PC-3 (cell line): Measurements from ENCODE around the gene GAMT. TPM values are rescaled to one million over a fixed set of nuclear protein-coding genes. Genes with fewer than 3 reads are reported as not detected.

Experiments
- ATAC-seq: fragments of 200-7000 bp; cut with Tn5 transposase; 2 replicates; pipeline ENCODE4 v1.9.1; 2020; ENCODE audit warnings: mild to moderate bottlenecking, moderate library complexity
- BruUV-seq: library from RNA; stranded (reverse); fragments of 400-500 nt; replicated peaks from 2 replicates; lab custom pipeline; 2021; lab: Mats Ljungman, UMichigan
- CTCF ChIA-PET: fragments of 300-600 bp; sonication (Branson Sonifier 250); formaldehyde crosslinking; loops from one replicate; lab custom pipeline; 2022; ENCODE audit warnings: antibody characterized with exemption; lab: Charles Lee
- POLR2A ChIA-PET: fragments of 300-600 bp; sonication (Branson Sonifier 250); formaldehyde crosslinking; loops from one replicate; lab custom pipeline; 2022; ENCODE audit warnings: antibody characterized with exemption; ENCODE audit not compliant: unreplicated experiment; lab: Charles Lee
- DNase-seq: peaks from one replicate; pipeline ENCODE4 v3.0.0-alpha.2; 2015
- H2AFZ ChIP-seq: fragments of 300-600 bp; sonication (generic); 2 replicates; pipeline ENCODE4 v1.6.0; 2016; ENCODE audit warnings: antibody characterized with exemption, low read length
- H3F3A ChIP-seq: fragments of 300-600 bp; sonication (generic); one replicate; pipeline ENCODE4 v1.6.0; 2017; ENCODE audit warnings: antibody characterized with exemption, low read length, control low read depth, mild to moderate bottlenecking; ENCODE audit not compliant: unreplicated experiment
- H3K27ac ChIP-seq: fragments of 300-600 bp; sonication (generic); 2 replicates; pipeline ENCODE4 v1.5.1; 2016; ENCODE audit warnings: mild to moderate bottlenecking, low read length
- H3K27me3 ChIP-seq: fragments of 300-600 bp; sonication (generic); 2 replicates; pipeline ENCODE4 v1.6.1; 2016; ENCODE audit warnings: low read length, mixed read lengths
- H3K36me3 ChIP-seq: fragments of 300-600 bp; sonication (generic); 2 replicates; pipeline ENCODE4 v1.6.1; 2016; ENCODE audit warnings: low read depth, mixed run types, low read length, mixed read lengths
- H3K4me1 ChIP-seq: fragments of 300-600 bp; sonication (generic); 2 replicates; pipeline ENCODE4 v1.5.1; 2016; ENCODE audit warnings: low read length; ENCODE audit not compliant: insufficient read depth
- H3K4me2 ChIP-seq: fragments of 300-600 bp; sonication (generic); 2 replicates; pipeline ENCODE4 v1.6.0; 2016; ENCODE audit warnings: low read length
- H3K4me3 ChIP-seq: fragments of 300-600 bp; sonication (generic); 2 replicates; pipeline ENCODE4 v1.5.1; 2016; ENCODE audit warnings: mild to moderate bottlenecking, low read length, mixed read lengths
- H3K79me2 ChIP-seq: fragments of 300-600 bp; sonication (generic); 2 replicates; pipeline ENCODE4 v1.6.1; 2017; ENCODE audit warnings: low read length, mixed read lengths
- H3K9ac ChIP-seq: fragments of 300-600 bp; sonication (generic); 2 replicates; pipeline ENCODE4 v1.6.0; 2016; ENCODE audit warnings: mild to moderate bottlenecking, low read length
- H3K9me2 ChIP-seq: fragments of 300-600 bp; sonication (generic); replicated peaks from 2 replicates; pipeline ENCODE4 v1.6.1; 2016; ENCODE audit warnings: mixed run types, low read length, mixed read lengths
- H3K9me3 ChIP-seq: fragments of 300-600 bp; sonication (generic); 2 replicates; pipeline ENCODE4 v1.6.1; 2016; ENCODE audit warnings: low read length, mixed read lengths
- H4K20me1 ChIP-seq: fragments of 300-600 bp; sonication (generic); 2 replicates; pipeline ENCODE4 v1.6.1; 2016; ENCODE audit warnings: low read length, mixed read lengths
- CTCF ChIP-seq: fragments of 300-600 bp; sonication (generic); conservative IDR thresholded peaks from 2 replicates; pipeline ENCODE4 v1.5.1; 2017; ENCODE audit warnings: antibody characterized with exemption, low read depth, mild to moderate bottlenecking, low read length
- EZH2 ChIP-seq: fragments of 300-600 bp; sonication (generic); IDR thresholded peaks from one replicate; pipeline ENCODE4 v1.6.1; 2017; ENCODE audit warnings: antibody characterized with exemption, mild to moderate bottlenecking, low read length; ENCODE audit not compliant: unreplicated experiment
- EZH2phosphoT487 ChIP-seq: fragments of 300-600 bp; sonication (generic); IDR thresholded peaks from 2 replicates; pipeline ENCODE4 v1.6.1; 2018; ENCODE audit warnings: mild to moderate bottlenecking, antibody characterized with exemption, low read length, borderline replicate concordance
- intact Hi-C: fragments of 100-400 bp; cut with micrococcal nuclease; formaldehyde crosslinking; loops from 2 replicates; pipeline ENCODE4 v1.9.0; 2023
- total RNA-seq: library from RNA; depleted of rRNA; stranded (reverse); fragments of >200 nt; gene quantifications from 2 replicates; pipeline ENCODE4 v1.2.3, GENCODE V29; 2014

GAMT gene
- total RNA-seq, 1 experiment from 2014 or later = 75.6 TPM

- no peaks in the 10 kb centered on the region for H4K20me1 ChIP-seq
- H3K79me2 ChIP-seq = peaks cover 3% of the 10 kb centered on the region; the same call in 1 of the 2 replicates
- H3K27me3 ChIP-seq = no peaks in the 10 kb centered on the region
- H3K4me2 ChIP-seq = no peak overlapping the region
- H3K9ac ChIP-seq = no peak overlapping the region
- no peak overlapping the region for H3K27ac ChIP-seq
- no peaks in the 10 kb centered on the region for H3K4me1 ChIP-seq
- intact Hi-C loops = no loop called here
- H3F3A ChIP-seq = no peaks in the 10 kb centered on the region
- DNase-seq (no peak), ATAC-seq (no peak)
- no peaks in the 10 kb centered on the region for H3K9me3 ChIP-seq
- POLR2A ChIA-PET = no interaction called here
- no peaks in the 10 kb centered on the region for H3K9me2 ChIP-seq
- H3K4me3 ChIP-seq = no peak overlapping the region
- H3K36me3 ChIP-seq = peaks cover 5% of the 10 kb centered on the region; the same call in 1 of the 2 replicates
- CTCF ChIA-PET = no interaction called here
- no TSS peak for BruUV-seq
- no peak overlapping the region for H2AFZ ChIP-seq
- TF ChIP-seq EZH2 (no peak), EZH2phosphoT487 (no peak), CTCF (no peak)
These were observed 10.4 kb downstream of the GAMT start for GRCh38 chr19:1390890-1391423.

- H3K79me2 ChIP-seq = peaks cover 19% of the 10 kb centered on the region
- H3K9ac ChIP-seq = no peak overlapping the region
- CTCF ChIA-PET = no interaction called here
- H3K9me2 ChIP-seq = no peaks in the 10 kb centered on the region
- no peak overlapping the region for H3K27ac ChIP-seq
- TF ChIP-seq EZH2 = no peak
- no peak for TF ChIP-seq CTCF
- TF ChIP-seq EZH2phosphoT487 = no peak
- H3K4me2 ChIP-seq = no peak overlapping the region
- intact Hi-C loops = no loop called here
- no peaks in the 10 kb centered on the region for H3F3A ChIP-seq
- peaks cover 5% of the 10 kb centered on the region; the same call in 1 of the 2 replicates for H3K36me3 ChIP-seq
- H2AFZ ChIP-seq = no peak overlapping the region
- H4K20me1 ChIP-seq = no peaks in the 10 kb centered on the region
- no peaks in the 10 kb centered on the region for H3K9me3 ChIP-seq
- POLR2A ChIA-PET = interaction anchor here (0.6 kb wide), 1 partner anchor 120 kb away, joined by 4 read pairs; the partner anchor contains the start of gene CIRBP
- no peaks in the 10 kb centered on the region for H3K4me1 ChIP-seq
- H3K4me3 ChIP-seq = no peak overlapping the region
- no peaks in the 10 kb centered on the region for H3K27me3 ChIP-seq
- ATAC-seq (no peak), DNase-seq (no peak)
- BruUV-seq = no TSS peak
These were observed 12.1 kb downstream of the GAMT start for GRCh38 chr19:1389033-1389940.
